Measurements from ENCODE around the gene PRKACB.
"Not testable (repeated sequence)": the region's sequence is repeated elsewhere in the genome, so short reads cannot be mapped to it uniquely, and the experiment has no call there.

Gene PRKACB

GRCh38 chr1:84143796-84144565 is at the start of gene PRKACB:
Gene PRKACB, plus strand, starts transcription at chr1:84144271. Its CDS starts 91 bp downstream, at chr1:84144362.
- no peak for DNase-seq

- no peak for DNase-seq
These were observed 48.8 kb upstream of the PRKACB start for GRCh38 chr1:84095308-84095707.

DNA sequence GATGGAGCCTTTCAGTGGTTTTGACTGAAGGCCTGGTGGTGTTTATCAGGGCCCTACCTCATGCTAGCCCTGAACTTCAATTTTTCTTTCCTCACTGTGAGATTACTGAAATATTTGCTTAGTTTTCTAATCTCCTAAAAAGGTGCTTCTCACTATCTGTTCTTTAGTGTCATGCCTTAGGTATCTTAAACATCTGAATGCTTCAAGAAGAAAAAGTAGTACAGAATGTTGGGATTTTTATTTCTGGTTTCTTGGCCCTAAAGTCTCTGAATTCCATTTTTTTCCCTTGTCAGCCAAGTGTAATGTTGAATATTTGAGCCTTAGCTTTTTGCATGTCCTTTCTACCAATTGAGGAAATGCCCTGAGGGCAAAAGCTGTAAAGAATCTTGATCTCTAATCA is 47.9 kb upstream of the PRKACB start:
- no peak for DNase-seq

DNA sequence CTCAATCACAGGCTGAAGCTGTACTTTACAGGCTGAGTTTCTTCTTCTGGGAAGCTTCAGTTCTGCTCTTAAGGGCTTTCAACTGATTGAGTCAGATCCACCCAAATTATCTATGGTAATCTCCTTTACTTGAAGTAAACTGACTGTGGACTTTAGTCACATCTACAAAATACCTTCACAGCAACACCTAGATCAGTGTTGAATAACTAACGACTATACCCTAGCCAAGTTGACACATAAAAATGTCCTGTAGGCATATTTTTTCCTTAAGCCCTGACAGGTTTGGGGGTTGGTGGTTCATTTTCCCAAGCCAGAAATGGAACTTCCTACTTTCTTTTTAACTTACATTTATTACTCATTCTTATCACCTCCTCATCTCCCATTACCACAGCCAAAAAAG is 42.9 kb upstream of the PRKACB start:
- DNase-seq, result no peak

DNA sequence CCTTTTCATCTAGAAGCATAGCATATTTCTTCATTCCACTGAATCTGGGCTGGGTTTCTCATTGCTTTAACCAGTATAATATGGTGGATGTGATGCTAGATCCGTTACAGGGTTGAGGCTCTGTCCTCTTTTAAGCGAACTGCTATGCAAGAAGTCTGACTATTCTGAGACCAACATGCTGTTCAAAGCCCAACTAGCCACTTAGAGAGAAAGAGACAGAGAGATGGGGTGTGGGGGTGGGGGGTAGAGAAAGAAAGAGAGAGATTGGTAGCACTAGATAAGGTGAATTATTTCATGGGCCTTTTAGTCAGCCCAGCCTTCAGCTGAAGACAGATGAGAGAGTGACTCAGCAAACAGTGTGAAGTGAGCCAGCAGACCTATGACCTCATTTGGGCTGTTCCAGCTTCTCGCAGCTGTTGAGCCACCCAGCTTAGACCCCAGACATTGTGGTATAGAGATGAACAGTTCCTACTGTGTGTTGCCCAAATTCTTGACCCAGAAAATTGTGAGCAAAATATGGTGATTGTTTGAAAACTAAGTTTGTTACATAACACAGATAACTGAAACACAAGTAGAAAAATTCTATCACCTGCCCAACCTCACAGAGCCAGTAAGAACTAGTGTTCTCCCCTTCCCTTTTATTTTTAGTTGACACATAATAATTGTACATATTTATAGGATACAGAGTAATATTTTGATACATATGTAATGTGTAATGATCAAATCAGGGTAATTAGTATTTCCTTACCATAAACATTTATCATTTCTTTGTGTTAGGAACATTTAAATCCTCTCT is 40.7 kb upstream of the PRKACB start:
- no peak for DNase-seq

DNA sequence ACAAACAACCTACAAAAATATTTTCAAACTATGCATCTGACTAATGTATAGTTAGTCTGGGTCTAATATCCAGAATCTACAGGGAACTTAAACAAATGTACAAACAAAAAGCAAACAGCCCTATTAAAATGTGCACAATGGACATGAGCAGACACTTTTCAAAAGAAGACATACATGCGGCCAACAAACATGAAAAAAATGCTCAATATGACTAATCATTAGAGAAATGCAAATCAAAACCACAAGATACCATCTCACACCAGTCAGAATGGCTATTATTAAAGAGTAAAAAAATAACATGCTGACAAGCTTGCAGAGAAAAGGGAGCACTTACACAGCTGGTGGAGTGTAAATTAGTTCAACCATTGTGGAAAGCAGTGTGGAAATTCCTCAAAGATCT is 36.5 kb upstream of the PRKACB start:
- DNase-seq, result not testable (repeated sequence)

- DNase-seq, result no peak
These were observed 36.1 kb upstream of the PRKACB start for GRCh38 chr1:84107955-84108354.

DNA sequence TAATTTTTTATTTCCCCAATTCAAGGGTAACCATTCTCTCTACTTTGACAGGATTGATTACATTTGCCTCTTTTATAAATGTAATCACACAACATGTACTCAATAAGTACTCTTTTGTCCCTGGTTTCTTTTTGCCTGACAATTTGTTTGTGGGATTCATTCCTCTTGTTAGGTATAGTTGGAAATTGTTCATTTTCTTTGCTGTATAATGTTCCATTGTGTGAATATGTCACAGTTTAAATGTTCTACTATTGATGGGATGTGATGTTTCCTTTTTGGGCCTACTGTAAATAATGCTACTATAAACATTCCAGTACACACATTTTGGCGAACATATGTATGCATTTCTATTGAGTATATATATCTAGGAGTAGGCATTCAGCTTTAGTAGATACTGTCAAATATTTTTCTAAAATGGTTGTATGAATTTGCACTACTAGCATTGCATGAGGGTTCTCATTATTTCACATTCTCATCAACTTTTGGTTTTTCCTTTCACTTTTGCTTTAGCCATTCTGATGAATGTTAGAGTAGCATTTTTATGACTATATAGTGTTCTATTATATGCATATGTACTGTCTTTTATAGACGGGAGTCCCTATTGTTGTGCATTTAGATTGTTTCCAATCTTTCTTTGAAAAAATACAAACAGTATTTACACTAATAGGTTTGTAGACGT is 35.0 kb upstream of the PRKACB start:
- no peak for DNase-seq

GRCh38 chr1:84110629-84111028 is 33.4 kb upstream of the PRKACB start:
- DNase-seq, result no peak

- DNase-seq, result no peak
These were observed 27.5 kb upstream of the PRKACB start for GRCh38 chr1:84116558-84116957.

DNA sequence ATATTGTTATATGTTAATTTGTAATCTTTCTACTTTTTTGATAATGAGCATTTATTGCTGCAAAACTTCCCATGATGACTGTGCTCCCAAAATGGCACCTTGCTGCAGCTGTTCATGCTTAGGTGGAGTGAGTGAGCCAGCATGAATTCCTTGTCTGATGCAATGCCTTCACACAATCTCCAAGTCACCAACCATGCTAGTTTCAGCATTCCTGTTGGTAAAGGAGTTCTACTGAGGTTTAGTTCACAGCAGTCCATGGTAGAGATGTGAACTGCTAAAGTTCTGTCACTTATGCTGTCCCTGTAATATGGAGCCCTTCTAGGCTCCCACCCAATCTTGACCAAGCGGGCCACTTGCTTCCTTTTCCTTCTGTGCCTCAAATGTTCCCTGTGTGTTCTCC is 26.2 kb upstream of the PRKACB start:
- no peak for DNase-seq

DNA sequence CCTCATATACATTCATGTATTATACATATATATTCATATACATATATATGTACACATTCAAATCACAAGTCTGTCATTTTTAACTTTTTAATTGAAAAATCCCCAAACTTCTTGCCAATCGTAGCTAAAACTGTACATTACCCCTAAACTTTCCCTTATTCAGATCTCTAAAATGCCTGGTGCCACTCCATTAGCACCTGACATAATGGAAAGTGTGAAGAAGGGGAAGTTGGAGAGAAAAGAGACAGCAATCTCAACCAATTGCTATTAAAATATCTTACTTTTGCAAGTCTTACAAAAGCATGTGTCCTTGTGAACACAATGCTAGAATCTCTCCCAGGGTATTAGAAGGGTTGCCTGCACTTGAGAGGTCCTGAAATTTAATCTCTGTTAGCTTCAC is 22.7 kb upstream of the PRKACB start:
- DNase-seq, result no peak

GRCh38 chr1:84122780-84123382 is 21.2 kb upstream of the PRKACB start:
- DNase-seq, result peak; percentile 60

DNA sequence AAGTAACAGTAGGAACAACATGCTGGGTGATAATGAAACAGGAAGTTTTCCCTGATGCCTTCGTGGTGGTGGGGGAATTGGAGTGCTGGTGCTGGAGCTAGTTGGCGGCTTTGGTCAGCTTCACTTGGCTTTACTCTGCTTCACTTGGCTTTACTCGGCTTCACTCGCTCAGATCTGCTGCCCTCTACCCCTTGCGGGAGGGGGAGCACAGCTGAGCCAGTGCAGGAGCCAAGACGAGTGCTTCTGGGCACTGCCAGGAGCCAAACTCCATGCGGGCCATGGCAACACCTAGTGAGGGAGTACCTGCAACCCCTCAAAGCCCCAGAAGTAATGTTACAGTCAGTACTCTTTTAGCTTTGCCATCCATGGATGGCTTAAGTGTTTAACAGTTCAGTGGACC is 10.6 kb upstream of the PRKACB start:
- no peak for DNase-seq

DNA sequence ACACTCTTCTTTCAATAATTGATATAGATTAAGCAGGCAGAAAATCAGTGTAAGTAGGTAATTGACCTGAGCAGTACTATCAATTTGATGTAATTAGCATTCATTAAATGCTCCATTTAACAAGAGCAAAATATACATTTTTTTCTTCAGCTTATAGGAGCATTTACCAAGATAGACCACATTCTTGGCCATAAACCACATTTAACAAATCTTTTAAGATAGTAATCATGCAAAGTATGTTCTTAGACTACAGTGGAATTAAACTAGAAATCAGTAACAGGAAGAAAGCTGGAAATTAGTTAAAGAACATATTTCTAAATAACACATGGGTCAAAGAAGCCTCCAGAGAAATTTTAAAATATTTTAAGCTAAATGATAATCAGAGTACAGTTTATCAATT is 8.7 kb upstream of the PRKACB start:
- DNase-seq, result no peak

- no peak for DNase-seq
These were observed 2.7 kb upstream of the PRKACB start for GRCh38 chr1:84141182-84142003.

DNA sequence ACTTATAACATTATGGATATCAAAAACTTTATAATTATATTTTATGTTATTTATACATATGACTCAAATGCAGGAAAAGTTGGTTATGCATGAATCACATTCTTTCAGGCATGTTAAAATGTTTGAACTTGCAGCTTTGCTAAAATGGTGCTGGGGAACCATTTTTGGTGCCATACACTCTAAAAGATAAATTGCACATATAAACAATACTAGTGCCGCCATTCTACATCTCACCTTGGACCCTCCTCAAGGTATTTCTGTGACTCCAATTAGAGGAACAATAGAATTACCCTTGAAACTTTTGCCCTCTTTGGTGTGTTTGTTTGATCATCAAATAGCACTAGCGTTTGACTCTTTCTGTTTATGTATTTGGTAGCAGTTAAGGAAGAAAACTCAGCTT is 997 bp downstream of the PRKACB start:
- no peak for DNase-seq

- DNase-seq, result no peak
These were observed 2.5 kb downstream of the PRKACB start for GRCh38 chr1:84146411-84147032.

GRCh38 chr1:84148758-84149157 is 4.7 kb downstream of the PRKACB start:
- no peak for DNase-seq

GRCh38 chr1:84152649-84153056 is 8.6 kb downstream of the PRKACB start:
- DNase-seq, result no peak

DNA sequence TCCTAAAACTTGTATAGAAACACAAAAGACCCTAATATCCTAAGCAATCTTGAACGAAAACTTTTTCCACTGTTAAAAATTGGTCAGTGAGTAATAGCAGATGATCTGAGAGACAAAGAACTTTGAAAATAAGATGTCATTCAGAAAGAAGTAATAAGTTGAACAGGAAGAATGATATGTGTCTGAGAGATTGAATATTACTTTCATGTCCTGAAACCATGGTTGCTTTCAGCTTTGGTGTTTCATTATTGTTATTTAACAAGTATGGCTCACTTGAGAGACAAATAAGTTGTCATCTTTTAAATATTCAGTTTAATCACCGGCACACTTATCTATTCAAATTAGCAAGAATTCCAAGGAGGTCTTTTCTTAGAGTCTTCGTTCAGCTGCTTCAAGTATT is 11.4 kb downstream of the PRKACB start:
- no peak for DNase-seq

DNA sequence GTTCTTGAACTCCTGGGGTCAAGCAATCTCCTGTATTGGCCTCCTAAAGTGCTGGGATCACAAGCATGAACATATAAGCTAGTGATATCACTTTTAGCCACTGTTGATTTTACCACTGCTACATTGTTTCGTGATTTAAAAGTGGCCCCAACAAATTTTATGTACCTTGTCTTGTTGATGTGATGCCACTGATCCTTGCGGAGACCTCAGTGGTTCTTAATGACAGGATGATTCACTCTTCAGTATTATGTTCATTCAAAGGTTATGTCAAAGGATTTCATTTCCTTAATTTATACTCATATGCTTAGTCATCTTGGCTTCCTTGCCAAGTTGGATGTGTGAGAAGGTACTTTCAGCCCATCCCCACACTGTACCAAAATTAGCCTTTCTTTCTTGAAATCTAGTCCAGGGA is 12.1 kb downstream of the PRKACB start:
- no peak for DNase-seq

All from stimulated activated CD8-positive, alpha-beta memory T cell treated with anti-CD3 and anti-CD28 coated beads, Interleukin-4, amount 100 ng/mL, for 48 hours (primary cell).